Thyroid gland (tissue), 4 donors: Measurements from ENCODE around the gene ATP1A4.

Experiments used
- CTCF ChIP-seq, 6 experiments: fragments of 200-600 bp in 3 of 6; fragments of 450-650 bp in 3 of 6; sonication (generic) in 3 of 6; IDR thresholded peaks; one replicate each; pipeline ENCODE4 v1.5.1; 2016 to 2019; ENCODE audit warnings: antibody characterized with exemption in 6 of 6, mild to moderate bottlenecking in 2 of 6, inconsistent platforms in 1 of 6, moderate library complexity in 1 of 6
- POLR2A ChIP-seq, 2 donors: fragments of 450-650 bp; IDR thresholded peaks; one replicate each; pipeline ENCODE4 v1.6.1; 2017; ENCODE audit warnings: antibody characterized with exemption in 2 of 2, mild to moderate bottlenecking in 2 of 2, moderate library complexity in 1 of 2

GRCh38 chr1:160103658-160104408 lies 47.6 kb upstream of the ATP1A4 start:
- TF ChIP-seq CTCF (IDR thresholded peaks at IDR 0.05), result no peak
- no peak for TF ChIP-seq POLR2A (IDR thresholded peaks at IDR 0.05)
